ENCODE data around the gene PAWR.
"Not testable (repeated sequence)": the region's sequence is repeated elsewhere in the genome, so short reads cannot be mapped to it uniquely, and the experiment has no call there.

PAWR gene

GRCh38 chr12:79547044-79547734, 143.6 kb downstream of the PAWR start:
- DNase-seq, result no peak

GRCh38 chr12:79546466-79547043, 144.2 kb downstream of the PAWR start:
- DNase-seq, result no peak

GRCh38 chr12:79544439-79544838, 146.3 kb downstream of the PAWR start:
- DNase-seq, result not testable (repeated sequence)

- no peak for DNase-seq
Measured at GRCh38 chr12:79537675-79538074, 153.1 kb downstream of the PAWR start.

- DNase-seq, result no peak
Measured at GRCh38 chr12:79535751-79536150, 155.0 kb downstream of the PAWR start.

Data from GDM1 (cell line).